HFFc6 (cell line): ENCODE measurements around the gene FOSL1. TPM values are rescaled to one million over a fixed set of nuclear protein-coding genes. Genes with fewer than 3 reads are reported as not detected.

ENCODE experiments used
- DNase-seq: peaks from one replicate; pipeline ENCODE4 v3.0.0-alpha.2; 2018
- H3K27ac Mint-ChIP-seq: 2 replicates; pipeline ENCODE4 v1.8.0; 2020; ENCODE audit warnings: mild to moderate bottlenecking, mixed read lengths
- H3K27me3 Mint-ChIP-seq: 2 replicates; pipeline ENCODE4 v1.8.0; 2021; ENCODE audit warnings: mild to moderate bottlenecking, moderate library complexity, mixed read lengths; ENCODE audit not compliant: insufficient read depth
- H3K36me3 Mint-ChIP-seq: 2 replicates; pipeline ENCODE4 v1.8.0; 2021; ENCODE audit warnings: low read depth, mixed read lengths
- H3K4me1 Mint-ChIP-seq: 2 replicates; pipeline ENCODE4 v1.8.0; 2020; ENCODE audit warnings: low read depth, mixed read lengths
- H3K4me3 Mint-ChIP-seq: 2 replicates; pipeline ENCODE4 v1.8.0; 2020; ENCODE audit warnings: mild to moderate bottlenecking, moderate library complexity, mixed read lengths
- H3K9me3 Mint-ChIP-seq: 2 replicates; pipeline ENCODE4 v1.8.0; 2020; ENCODE audit warnings: mild to moderate bottlenecking, mixed read lengths
- CTCF ChIP-seq: fragments of 200-600 bp; sonication (generic); IDR thresholded peaks from 2 replicates; pipeline ENCODE4 v1.5.0; 2021; ENCODE audit warnings: antibody characterized with exemption, mild to moderate bottlenecking
- total RNA-seq, 6 experiments: library from RNA; stranded (reverse); fragmentation: NEBNext Ultra II Directional; extraction: Animal tissue kit (Norgen Biotek cat#: 25700); gene quantifications; 2 replicates in 1 of 6; 3 replicates in 5 of 6; pipeline ENCODE4 v1.2.3, GENCODE V29; 2021

The FOSL1 gene
- total RNA-seq, 6 experiments from 2014 or later: 134 to 275 (median 234) TPM

DNA sequence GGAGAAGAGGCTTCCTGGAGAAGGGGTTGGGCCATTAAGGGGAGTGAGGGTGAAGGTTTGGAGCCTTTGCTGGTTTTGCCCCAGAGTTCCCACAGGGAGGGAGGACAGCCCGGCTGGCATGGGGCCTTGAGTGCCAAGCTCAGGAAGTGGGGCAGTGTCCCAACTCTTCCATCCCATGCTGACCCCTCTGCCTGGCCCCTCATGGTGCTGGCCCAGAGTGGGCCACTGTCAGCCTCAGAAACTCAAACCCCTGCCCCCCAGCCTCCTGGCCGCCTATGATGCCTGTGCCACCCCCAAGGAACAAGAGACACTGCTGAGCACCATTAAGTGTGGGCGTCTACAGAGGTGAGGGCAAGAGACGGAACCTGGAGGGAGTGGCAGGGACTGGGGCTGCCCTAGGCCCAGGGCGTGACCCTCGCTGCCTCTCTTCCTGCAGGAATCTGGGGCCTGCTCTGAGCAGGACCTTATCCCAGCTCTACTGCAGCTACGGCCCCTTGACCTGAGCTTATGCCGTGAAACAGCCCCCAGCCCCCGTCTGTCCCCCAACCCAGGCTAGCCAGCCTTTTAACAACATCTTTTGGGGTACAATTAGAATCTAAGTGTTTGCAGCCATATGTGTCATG, 34.5 kb downstream of the FOSL1 start:
- TF ChIP-seq CTCF: no peak
- DNase-seq: no peak
- peak overlapping the region; percentile 27; the same call in 1 of the 2 replicates for H3K27ac Mint-ChIP-seq
- H3K36me3 Mint-ChIP-seq: peaks cover 48% of the 10 kb centered on the region
- H3K27me3 Mint-ChIP-seq: peaks cover 24% of the 10 kb centered on the region
- no peaks in the 10 kb centered on the region for H3K9me3 Mint-ChIP-seq
- H3K4me3 Mint-ChIP-seq: no peak overlapping the region; the same call in 1 of the 2 replicates
- H3K4me1 Mint-ChIP-seq: peaks cover 47% of the 10 kb centered on the region

DNA sequence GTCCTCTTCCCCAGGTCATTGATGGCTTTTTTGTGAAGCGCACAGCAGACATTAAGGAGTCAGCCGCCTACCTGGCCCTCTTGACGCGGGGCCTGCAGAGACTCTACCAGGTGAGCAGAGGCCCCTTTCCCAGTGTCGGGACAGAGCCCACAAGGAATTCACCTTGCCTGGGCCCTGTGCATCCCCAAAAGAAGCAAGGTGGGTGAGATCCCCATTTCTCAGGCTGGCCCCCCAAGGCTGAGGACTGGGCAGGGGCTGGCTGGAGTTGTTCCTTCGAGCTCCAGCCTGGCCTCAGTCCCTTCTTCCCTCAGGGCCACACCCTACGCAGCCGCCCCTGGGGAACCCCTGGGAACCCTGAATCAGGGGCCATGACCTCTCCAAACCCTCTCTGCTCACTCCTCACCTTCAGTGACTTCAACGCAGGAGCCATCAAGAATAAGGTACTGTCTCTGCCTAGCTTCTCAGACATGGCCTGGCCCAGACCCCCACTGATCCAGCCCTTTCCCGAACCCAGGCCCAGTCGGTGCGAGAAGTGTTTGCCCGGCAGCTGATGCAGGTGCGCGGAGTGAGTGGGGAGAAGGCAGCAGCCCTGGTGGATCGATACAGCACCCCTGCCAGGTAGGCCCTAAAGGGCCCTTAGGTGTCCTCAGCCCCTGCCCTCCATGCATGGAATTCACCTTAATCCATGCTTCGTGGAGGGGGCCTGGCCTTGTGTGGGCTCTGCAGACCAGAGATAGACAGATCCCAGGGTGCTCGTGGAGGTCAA, 35.3 kb downstream of the FOSL1 start:
- no peak for DNase-seq
- Mint-ChIP-seq H3K9me3 (no peaks in the 10 kb centered on the region), H3K4me1 (peaks cover 43% of the 10 kb centered on the region), H3K36me3 (peaks cover 43% of the 10 kb centered on the region), H3K27me3 (peaks cover 20% of the 10 kb centered on the region), H3K27ac (peak overlapping the region; percentile 27), H3K4me3 (no peak overlapping the region; the same call in 1 of the 2 replicates)
- TF ChIP-seq CTCF: no peak

GRCh38 chr11:65863889-65864705, 36.1 kb downstream of the FOSL1 start:
- Mint-ChIP-seq H3K9me3 (no peaks in the 10 kb centered on the region), H3K27me3 (peaks cover 19% of the 10 kb centered on the region), H3K36me3 (peaks cover 35% of the 10 kb centered on the region), H3K4me3 (no peak overlapping the region; the same call in 1 of the 2 replicates), H3K4me1 (peaks cover 40% of the 10 kb centered on the region), H3K27ac (peak overlapping the region; percentile 57; the same call in 1 of the 2 replicates)
- no peak for DNase-seq
- no peak for TF ChIP-seq CTCF

DNA sequence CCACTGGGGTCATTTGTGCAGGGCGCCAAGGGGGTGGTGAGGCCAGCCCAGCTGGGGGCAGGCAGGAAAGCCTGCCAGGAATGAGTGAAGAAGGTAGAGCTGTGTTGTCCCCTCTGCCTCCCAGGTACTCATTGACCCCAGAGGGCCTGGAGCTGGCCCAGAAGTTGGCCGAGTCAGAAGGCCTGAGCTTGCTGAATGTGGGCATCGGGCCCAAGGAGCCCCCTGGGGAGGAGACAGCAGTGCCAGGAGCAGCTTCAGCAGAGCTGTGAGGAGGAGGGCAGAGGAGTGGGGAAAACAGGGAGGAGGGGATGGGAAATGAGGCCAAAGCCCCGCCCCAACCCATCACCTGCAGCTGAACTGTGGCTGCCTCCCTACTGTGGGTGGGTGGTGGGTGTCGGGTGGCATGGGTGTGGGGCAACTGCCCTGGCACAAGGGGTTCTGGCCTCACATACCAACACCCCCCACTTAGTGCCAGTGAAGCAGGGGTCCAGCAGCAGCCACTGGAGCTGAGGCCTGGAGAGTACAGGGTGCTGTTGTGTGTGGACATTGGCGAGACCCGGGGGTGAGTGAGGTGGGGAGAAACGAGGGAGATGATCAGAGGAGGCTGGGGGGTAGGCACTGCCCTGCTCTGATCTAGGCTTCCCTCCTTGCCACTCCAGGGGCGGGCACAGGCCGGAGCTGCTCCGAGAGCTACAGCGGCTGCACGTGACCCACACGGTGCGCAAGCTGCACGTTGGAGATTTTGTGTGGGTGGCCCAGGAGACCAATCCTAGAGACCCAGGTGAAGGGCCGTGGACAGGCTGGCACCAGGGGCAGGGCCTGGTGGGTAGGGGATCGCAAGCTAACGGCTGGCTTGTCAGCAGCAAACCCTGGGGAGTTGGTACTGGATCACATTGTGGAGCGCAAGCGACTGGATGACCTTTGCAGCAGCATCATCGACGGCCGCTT, 37.0 kb downstream of the FOSL1 start:
- Mint-ChIP-seq H3K4me3 (peak overlapping the region; percentile 92), H3K4me1 (peaks cover 46% of the 10 kb centered on the region), H3K27ac (peak overlapping the region; percentile 84), H3K27me3 (peaks cover 21% of the 10 kb centered on the region), H3K9me3 (no peaks in the 10 kb centered on the region), H3K36me3 (peaks cover 26% of the 10 kb centered on the region)
- no peak for DNase-seq
- TF ChIP-seq CTCF: no peak
